Medulla oblongata (tissue), 1 donor: Measurements from ENCODE around the gene IL3.

ENCODE experiments used
- DNase-seq: peaks from one replicate; pipeline ENCODE4 v3.0.0-alpha.2; 2015; ENCODE audit errors: extremely low spot score

The IL3 gene

DNA sequence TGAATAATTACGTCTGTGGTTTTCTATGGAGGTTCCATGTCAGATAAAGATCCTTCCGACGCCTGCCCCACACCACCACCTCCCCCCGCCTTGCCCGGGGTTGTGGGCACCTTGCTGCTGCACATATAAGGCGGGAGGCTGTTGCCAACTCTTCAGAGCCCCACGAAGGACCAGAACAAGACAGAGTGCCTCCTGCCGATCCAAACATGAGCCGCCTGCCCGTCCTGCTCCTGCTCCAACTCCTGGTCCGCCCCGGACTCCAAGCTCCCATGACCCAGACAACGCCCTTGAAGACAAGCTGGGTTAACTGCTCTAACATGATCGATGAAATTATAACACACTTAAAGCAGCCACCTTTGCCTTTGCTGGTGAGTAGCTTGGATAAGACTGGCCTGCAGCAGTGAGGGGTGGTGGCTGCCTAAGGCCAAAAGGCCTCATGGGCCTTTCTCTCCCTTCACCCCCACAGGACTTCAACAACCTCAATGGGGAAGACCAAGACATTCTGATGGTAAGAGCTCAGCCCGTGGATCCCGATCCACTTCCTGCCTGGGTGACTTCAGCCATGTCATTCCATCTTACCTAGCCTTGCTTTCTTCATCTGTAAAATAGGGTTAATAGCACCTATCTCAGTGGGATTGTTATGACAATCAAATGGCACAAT, at the start of gene IL3:
IL3 (plus strand) TSS at position 155 of the 661 bp plus-strand sequence; CDS start at position 207, 52 bp downstream.
- DNase-seq, result no peak

DNA sequence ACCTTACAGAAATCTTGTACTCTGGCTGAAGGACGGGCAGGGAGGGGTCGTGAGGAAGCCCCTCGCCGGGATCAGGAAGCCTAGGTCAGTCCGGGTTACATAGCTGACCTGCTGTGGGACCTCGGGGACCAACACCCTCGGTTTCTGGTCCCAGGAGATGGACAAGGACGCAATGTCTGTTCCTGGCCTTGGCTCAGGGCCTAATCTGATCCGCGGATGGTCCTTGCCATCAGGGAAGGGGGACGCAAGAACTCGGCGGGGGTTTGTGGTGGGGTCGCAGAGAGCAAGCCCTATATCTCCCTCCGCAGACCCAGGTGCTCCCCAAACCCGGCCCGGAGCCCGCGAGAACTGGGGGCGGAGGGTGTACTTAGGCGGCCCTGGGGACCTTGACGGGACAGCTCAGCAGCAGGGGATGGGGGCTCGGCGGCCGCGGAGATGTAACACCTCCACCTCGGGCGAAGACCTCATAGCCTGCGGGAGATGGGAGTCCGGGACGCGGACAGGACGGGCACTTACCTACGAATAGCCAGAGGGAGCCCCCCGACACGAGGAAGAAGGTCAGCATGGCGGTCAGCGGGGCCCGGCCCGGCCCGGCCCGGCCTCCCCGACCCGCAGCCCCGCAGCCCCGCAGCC, 49.4 kb upstream of the IL3 start:
- no peak for DNase-seq

DNA sequence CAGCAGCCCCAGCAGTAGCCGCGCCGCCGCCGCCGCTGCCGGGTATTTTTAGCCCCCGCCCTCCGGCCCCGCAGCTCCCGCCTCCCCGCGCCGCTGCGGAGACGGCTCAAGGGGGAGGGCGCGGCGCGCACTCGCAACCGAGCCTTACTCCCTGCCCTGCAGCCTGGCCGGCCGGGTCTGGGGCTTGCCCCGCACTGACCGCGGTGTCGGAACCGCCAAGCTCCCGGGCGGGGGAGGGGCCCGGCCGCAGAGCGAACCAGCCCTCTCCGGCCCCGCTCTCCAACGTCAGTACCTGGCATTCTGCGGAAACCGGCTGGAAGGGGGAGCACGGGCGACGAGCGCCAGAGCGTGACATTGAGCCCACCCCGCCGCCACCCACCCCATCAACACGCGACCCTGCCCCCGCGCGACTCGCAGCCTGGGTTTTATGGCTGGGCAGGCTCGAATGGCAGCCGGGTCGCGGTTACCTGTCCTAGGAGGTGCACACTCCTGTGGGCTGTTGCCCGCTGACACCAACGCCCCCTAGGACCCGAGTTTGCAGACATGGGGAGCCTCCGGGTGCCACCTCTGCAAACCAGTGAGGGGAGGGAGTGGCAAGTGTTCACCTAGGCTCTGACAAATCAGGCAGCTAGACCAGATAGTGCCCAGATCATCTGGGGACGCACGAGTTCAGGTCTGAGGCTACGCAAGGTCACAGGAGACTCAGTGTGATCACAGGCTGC, 48.7 kb upstream of the IL3 start, which contains the start of gene ACSL6:
ACSL6 (minus strand) TSS at position 37 of the 722 bp plus-strand sequence. CDS start 105 bp downstream, outside the sequence.
- peak; percentile 36 for DNase-seq

DNA sequence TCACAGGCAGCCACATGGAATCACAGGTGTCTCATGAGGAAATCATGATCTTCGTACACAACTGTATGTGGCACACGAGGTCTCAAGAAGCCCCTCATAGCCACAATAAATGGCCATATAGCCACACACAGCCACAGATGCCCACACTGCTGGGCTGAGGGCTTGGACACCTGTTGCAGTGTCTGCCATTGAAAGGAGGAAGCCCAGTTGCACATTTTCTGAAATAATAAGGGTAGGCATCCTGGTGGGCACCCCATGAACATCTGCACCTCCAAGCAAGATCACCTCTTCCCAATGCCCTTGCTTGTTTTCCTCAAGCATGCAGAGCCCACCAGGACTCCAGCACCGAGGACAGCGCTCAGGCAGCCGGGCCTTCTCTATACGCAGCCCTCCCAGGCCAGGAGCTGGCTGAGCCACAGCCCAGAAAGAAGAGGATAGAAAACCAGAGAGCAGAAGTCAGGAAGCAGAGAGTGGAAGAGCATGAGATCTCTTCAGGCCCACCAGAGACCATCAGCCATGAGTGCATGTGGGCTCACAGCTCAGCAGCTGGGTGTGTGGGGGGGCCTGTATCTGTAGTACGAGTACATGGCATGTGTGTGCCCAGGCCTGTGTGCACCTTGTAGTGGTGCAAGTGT, 48.0 kb upstream of the IL3 start:
- no peak for DNase-seq

- no peak for DNase-seq
Observed at GRCh38 chr5:132013006-132013689, 47.3 kb upstream of the IL3 start.

DNA sequence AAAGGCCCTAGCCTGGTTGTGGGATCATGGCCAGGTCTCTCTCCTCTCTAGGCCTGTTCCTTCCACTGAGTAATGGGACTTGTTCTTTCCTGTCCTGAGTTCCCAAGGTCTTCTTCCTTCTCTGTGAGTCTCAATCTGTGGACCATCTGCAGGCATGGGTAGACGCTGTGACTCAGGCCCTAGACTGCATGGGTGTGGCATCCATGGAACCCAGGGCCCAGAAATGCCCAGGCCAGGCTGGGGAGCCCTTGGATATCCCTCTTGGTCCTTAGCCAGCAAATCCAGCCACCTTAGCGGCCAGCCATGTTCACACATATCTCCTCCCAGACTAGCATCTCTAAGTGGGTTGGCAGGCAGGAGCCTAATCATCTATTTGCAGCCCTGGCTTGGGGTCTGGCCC, 46.7 kb upstream of the IL3 start:
- DNase-seq, result no peak

DNA sequence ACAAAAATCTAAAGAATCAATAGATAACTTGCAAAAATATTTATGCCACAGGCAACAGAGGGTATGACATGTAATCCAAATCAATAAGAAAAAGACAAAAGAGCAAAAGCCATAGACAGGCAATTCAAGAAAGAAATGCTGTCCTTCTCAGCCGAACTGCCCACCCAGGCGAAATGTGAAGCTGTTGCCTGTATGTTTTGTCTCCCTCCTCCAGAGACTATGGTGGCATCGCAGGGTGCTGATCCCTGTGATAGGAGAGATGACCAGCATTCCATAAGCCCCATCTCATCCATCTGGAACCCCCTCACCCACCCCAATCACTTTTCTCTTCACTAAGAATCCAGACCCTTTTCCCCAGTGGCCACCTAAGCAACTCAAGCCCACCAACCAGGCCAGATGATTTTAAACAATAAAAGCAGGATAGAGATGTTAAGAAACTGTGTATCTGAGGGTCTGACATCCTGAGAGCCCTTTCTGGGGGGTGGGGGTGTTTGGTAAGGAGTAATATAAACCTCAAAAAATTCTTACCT, 43.7 kb upstream of the IL3 start:
- DNase-seq, result no peak

DNA sequence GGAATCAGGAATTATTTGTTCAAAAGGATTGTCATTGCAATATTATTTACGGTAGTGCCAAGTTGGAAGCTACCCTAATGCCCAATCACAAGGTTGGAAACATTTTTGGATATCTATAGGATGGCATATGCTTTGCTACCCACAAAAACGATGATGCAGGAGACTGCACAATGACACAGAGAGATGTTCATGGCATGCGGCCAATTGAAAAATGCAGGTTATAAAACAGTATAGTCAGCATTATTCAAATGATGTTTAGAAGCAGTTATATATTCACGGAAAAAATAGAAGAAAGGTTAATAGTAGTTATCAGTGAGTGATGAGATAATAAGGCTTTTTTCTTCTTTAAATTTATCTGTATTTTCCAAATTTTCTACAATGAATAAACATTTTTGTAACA, 43.1 kb upstream of the IL3 start:
- no peak for DNase-seq

- no peak for DNase-seq
Observed at GRCh38 chr5:132017738-132018625, 42.5 kb upstream of the IL3 start.

GRCh38 chr5:132019337-132019736, 41.1 kb upstream of the IL3 start:
- DNase-seq, result no peak

- DNase-seq, result no peak
Observed at GRCh38 chr5:132019857-132020555, 40.4 kb upstream of the IL3 start.

GRCh38 chr5:132020568-132021339, 39.7 kb upstream of the IL3 start:
- DNase-seq, result no peak

DNA sequence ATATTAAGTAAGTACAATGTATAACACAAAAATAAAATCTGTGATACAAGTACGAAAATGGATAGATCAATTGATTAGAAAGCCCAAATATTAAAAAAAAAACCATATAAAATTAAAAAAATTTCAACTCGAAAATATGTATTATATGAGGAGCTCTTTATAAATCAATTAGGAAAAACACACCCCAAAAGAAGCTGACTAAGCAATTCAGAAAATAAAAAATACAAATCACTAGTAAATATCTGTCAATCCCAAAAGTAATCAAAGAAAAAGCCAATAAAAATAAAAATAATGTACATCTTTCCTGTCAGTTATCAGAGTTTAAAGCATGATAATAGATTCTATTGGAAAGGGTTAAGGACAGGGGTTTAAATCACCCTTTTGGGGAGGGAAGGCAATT, 38.8 kb upstream of the IL3 start:
- DNase-seq, result no peak

- no peak for DNase-seq
Observed at GRCh38 chr5:132022737-132023136, 37.7 kb upstream of the IL3 start.

DNA sequence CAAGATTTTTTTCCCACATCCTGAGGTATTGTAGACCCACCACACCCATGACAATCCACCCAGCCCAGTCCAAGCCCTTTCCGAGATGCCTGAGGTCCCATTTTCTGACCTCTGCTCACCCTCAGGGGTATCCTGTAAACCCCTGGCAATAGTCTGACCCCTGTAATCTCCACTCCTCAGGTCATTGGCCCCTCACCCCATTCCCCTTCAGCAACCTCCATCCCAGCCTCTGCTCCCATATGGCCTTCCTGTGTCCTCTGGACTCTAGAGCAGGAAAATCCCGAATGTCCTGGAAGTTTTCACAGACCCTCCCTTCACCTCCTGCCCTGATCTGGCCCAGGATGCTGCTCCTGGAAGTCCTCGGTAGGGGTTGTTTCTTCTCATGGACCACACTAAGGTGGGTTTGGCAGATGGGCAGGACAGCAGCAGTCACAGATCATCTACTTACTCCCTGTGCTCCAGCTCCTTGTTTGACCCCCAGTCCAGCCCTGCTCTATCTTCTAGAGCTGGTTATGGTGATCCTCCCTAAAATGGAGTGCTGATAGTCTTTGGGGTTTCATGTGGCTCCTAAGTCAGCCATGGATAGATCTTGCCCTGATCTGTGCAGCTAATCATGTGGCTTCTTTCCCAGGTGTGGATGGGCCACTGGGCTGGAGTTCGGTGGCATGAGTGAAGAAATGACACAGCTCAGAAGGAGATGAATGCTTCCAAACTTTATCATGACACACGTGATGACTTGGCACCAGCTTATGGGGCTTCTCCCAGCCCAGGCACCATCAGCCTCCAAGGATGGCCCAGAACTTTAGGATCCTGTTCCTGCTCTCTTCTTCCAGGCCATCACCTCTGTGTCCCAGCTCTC, 37.0 kb upstream of the IL3 start:
- DNase-seq, result no peak

GRCh38 chr5:132024117-132024435, 36.4 kb upstream of the IL3 start:
- no peak for DNase-seq

GRCh38 chr5:132024789-132025402, 35.6 kb upstream of the IL3 start:
- no peak for DNase-seq
